GM23338 (cell line): Measurements from ENCODE around the gene KLHL17.

Experiments used
- EZH2 ChIP-seq: fragments of 200-600 bp; sonication (generic); IDR thresholded peaks from one replicate; pipeline ENCODE4 v1.8.0; 2017; ENCODE audit warnings: antibody characterized with exemption, mild to moderate bottlenecking, low read depth; ENCODE audit not compliant: unreplicated experiment
- EZH2phosphoT487 ChIP-seq: fragments of 200-600 bp; sonication (generic); IDR thresholded peaks from one replicate; pipeline ENCODE4 v1.8.1; 2018; ENCODE audit warnings: antibody characterized with exemption; ENCODE audit not compliant: unreplicated experiment
- POLR2AphosphoS5 ChIP-seq: IDR thresholded peaks from 2 replicates; pipeline ENCODE4 v1.6.1; 2016; ENCODE audit warnings: antibody characterized with exemption, low read depth
- TF ChIP-seq, protein P1 (sequence below), 2 experiments: fragments of 200-600 bp in 1 of 2; sonication (generic) in 1 of 2; conservative IDR thresholded peaks; 2 replicates each; pipeline versions ENCODE4 v1.5.1 to v1.6.1; 2016 to 2017; ENCODE audit warnings: antibody characterized with exemption in 2 of 2, low read depth in 2 of 2, mild to moderate bottlenecking in 2 of 2, moderate library complexity in 1 of 2

- TF ChIP-seq, protein P1, sequence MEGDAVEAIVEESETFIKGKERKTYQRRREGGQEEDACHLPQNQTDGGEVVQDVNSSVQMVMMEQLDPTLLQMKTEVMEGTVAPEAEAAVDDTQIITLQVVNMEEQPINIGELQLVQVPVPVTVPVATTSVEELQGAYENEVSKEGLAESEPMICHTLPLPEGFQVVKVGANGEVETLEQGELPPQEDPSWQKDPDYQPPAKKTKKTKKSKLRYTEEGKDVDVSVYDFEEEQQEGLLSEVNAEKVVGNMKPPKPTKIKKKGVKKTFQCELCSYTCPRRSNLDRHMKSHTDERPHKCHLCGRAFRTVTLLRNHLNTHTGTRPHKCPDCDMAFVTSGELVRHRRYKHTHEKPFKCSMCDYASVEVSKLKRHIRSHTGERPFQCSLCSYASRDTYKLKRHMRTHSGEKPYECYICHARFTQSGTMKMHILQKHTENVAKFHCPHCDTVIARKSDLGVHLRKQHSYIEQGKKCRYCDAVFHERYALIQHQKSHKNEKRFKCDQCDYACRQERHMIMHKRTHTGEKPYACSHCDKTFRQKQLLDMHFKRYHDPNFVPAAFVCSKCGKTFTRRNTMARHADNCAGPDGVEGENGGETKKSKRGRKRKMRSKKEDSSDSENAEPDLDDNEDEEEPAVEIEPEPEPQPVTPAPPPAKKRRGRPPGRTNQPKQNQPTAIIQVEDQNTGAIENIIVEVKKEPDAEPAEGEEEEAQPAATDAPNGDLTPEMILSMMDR (conservative IDR thresholded peaks at IDR 0.05; ENCODE audit: low read depth in 2 of 2), result no peak
- TF ChIP-seq EZH2, result no peak
- no peak for TF ChIP-seq EZH2phosphoT487
- TF ChIP-seq POLR2AphosphoS5, result no peak
These were observed 24.6 kb upstream of the KLHL17 start for GRCh38 chr1:935751-936231.
